NCI-H460 (cell line): ENCODE data around the gene SLC2A6. TPM values are rescaled to one million over a fixed set of nuclear protein-coding genes. Genes with fewer than 3 reads are reported as not detected.

Experiments
- DNase-seq: peaks from one replicate; pipeline ENCODE4 v3.0.0-alpha.2; 2016; ENCODE audit warnings: low read depth; ENCODE audit errors: extremely low read depth
- total RNA-seq: library from RNA; depleted of rRNA; stranded (reverse); fragments of >200 nt; shearing (Covaris generic); gene quantifications from 2 replicates; pipeline ENCODE4 v1.2.3, GENCODE V29; 2014

Gene SLC2A6
- total RNA-seq, 1 experiment from 2014 or later: 4.0 TPM

- no peak for DNase-seq
Measured at GRCh38 chr9:133484671-133485437, 6.0 kb upstream of the SLC2A6 start.

- DNase-seq: no peak
Measured at GRCh38 chr9:133483611-133484010, 4.7 kb upstream of the SLC2A6 start.

GRCh38 chr9:133477992-133478850 lies 678 bp downstream of the SLC2A6 start:
- DNase-seq: no peak

- DNase-seq: no peak
Measured at GRCh38 chr9:133477461-133477860, 1.4 kb downstream of the SLC2A6 start.

GRCh38 chr9:133476941-133477340 lies 2.0 kb downstream of the SLC2A6 start:
- no peak for DNase-seq

- DNase-seq: no peak
Measured at GRCh38 chr9:133476036-133476931, 2.6 kb downstream of the SLC2A6 start.

GRCh38 chr9:133475292-133476012 lies 3.4 kb downstream of the SLC2A6 start:
- no peak for DNase-seq

GRCh38 chr9:133474853-133475252 lies 4.0 kb downstream of the SLC2A6 start:
- no peak for DNase-seq

- DNase-seq: no peak
Measured at GRCh38 chr9:133474215-133474614, 4.7 kb downstream of the SLC2A6 start.

GRCh38 chr9:133473743-133474142 lies 5.2 kb downstream of the SLC2A6 start:
- no peak for DNase-seq

GRCh38 chr9:133472753-133473378 lies 6.0 kb downstream of the SLC2A6 start:
- no peak for DNase-seq

- no peak for DNase-seq
Measured at GRCh38 chr9:133472277-133472645, 6.6 kb downstream of the SLC2A6 start.

- no peak for DNase-seq
Measured at GRCh38 chr9:133471551-133472276, 7.2 kb downstream of the SLC2A6 start.

GRCh38 chr9:133470988-133471387 lies 7.9 kb downstream of the SLC2A6 start:
- no peak for DNase-seq

- no peak for DNase-seq
Measured at GRCh38 chr9:133470427-133470924, 8.4 kb downstream of the SLC2A6 start.

- DNase-seq: no peak
Measured at GRCh38 chr9:133468777-133469421, 10.0 kb downstream of the SLC2A6 start.

- DNase-seq: no peak
Measured at GRCh38 chr9:133468374-133468773, 10.5 kb downstream of the SLC2A6 start.

- no peak for DNase-seq
Measured at GRCh38 chr9:133467101-133467500, 11.8 kb downstream of the SLC2A6 start.
